Esophagus squamous epithelium (tissue), 5 donors: ENCODE measurements around the gene PTPA. TPM values are rescaled to one million over a fixed set of nuclear protein-coding genes. Genes with fewer than 3 reads are reported as not detected.

Experiments
- DNase-seq: peaks from one replicate; lab custom pipeline; 2025; lab: John Stamatoyannopoulos, UW
- H3K27ac ChIP-seq, 4 donors: fragments of 200-600 bp; sonication (generic); one replicate each; pipeline ENCODE4 v1.5.1; 2016 to 2019; ENCODE audit warnings: mild to moderate bottlenecking in 1 of 4
- H3K27me3 ChIP-seq, 4 donors: fragments of 200-600 bp; sonication (generic); 1 replicate in 3 of 4; 2 replicates in 1 of 4; pipeline versions ENCODE4 v1.5.1 to v1.6.0; 2017 to 2021; ENCODE audit warnings: antibody characterized with exemption in 1 of 4
- H3K36me3 ChIP-seq, 3 donors: fragments of 200-600 bp; sonication (generic); one replicate each; pipeline ENCODE4 v1.5.1; 2016 to 2019
- H3K4me1 ChIP-seq, 3 donors: fragments of 200-600 bp; sonication (generic); one replicate each; pipeline ENCODE4 v1.5.1; 2017 to 2019
- H3K4me3 ChIP-seq, 4 donors: fragments of 200-600 bp; sonication (generic); 1 replicate in 3 of 4; 2 replicates in 1 of 4; pipeline ENCODE4 v1.5.1; 2016 to 2019; ENCODE audit warnings: mild to moderate bottlenecking in 2 of 4, moderate library complexity in 1 of 4
- H3K9me3 ChIP-seq, 3 donors: fragments of 200-600 bp; sonication (generic); one replicate each; pipeline ENCODE4 v1.5.1; 2016 to 2019
- CTCF ChIP-seq, 6 experiments: fragments of 450-650 bp in 4 of 6; fragments of 200-600 bp in 2 of 6; sonication (generic) in 2 of 6; IDR thresholded peaks; one replicate each; pipeline ENCODE4 v1.5.1; 2016 to 2019; ENCODE audit warnings: antibody characterized with exemption in 6 of 6, mild to moderate bottlenecking in 4 of 6, moderate library complexity in 4 of 6
- POLR2A ChIP-seq, 4 donors: fragments of 450-650 bp; IDR thresholded peaks; one replicate each; pipeline ENCODE4 v1.6.1; 2017; ENCODE audit warnings: antibody characterized with exemption in 4 of 4, mild to moderate bottlenecking in 4 of 4, moderate library complexity in 3 of 4
- WGBS, 2 donors: methylation state at CpG; one replicate each; pipeline ENCODE4 v1.1.5; 2018; 5-methylcytosine and 5-hydroxymethylcytosine counted together
- intact Hi-C: fragments of 100-400 bp; cut with DNase I; formaldehyde crosslinking; loops from one replicate; pipeline ENCODE4 v1.15.0; 2022
- total RNA-seq, 4 donors: library from RNA; depleted of rRNA; stranded (reverse); fragments of >200 nt; gene quantifications; one replicate each; pipeline ENCODE4 v1.1.0, GENCODE V29; 2016
- donor health status: DM: yes; HTN: yes; CAD: no.

Gene PTPA
- total RNA-seq, 4 donors from 2014 or later = 59.1 to 110 (median 80.6) TPM

GRCh38 chr9:129139993-129140396, 28.8 kb downstream of the PTPA start:
- peak in 1 of 6 experiments; percentile 16 for TF ChIP-seq CTCF (IDR thresholded peaks at IDR 0.05)
- peak in 2 of 4 donors; percentile 14 to 65 for TF ChIP-seq POLR2A (IDR thresholded peaks at IDR 0.05)
- peaks cover 57 to 79% (median 63%) of the 10 kb centered on the region in 3 donors for H3K4me1 ChIP-seq
- intact Hi-C loops = loop anchor here (5.0 to 10.0 kb wide), 3 partner anchors 37 to 472 kb away; partner anchors contain the start of gene IER5L

GRCh38 chr9:129140397-129141065, 29.3 kb downstream of the PTPA start:
- 34% methylated on average over 2 of the region's 8 CpGs; no CpG with 5 or more reads in 1 of the 2 donors for WGBS, 2 donors
- DNase-seq = no peak
- Histone ChIP-seq H3K9me3 (no peaks in the 10 kb centered on the region), H3K27ac (peak overlapping the region; percentile 97 to 99 (median 99)), H3K4me3 (peak overlapping the region; percentile 29 to 63 (median 46)), H3K36me3 (peaks cover 11 to 61% (median 20%) of the 10 kb centered on the region in 3 donors), H3K27me3 (no peaks in the 10 kb centered on the region), H3K4me1 (peaks cover 60 to 84% (median 68%) of the 10 kb centered on the region in 3 donors)
- intact Hi-C loops = loop anchor here (5.0 to 10.0 kb wide), 2 partner anchors 37 to 344 kb away; partner anchors contain the start of gene IER5L
- peak in 1 of 4 donors; percentile 8 for TF ChIP-seq POLR2A (IDR thresholded peaks at IDR 0.05)
- no peak for TF ChIP-seq CTCF (IDR thresholded peaks at IDR 0.05)

More at GRCh38 chr9:129139993-129140396, 28.8 kb downstream of the PTPA start:
- no peaks in the 10 kb centered on the region for H3K27me3 ChIP-seq
- H3K36me3 ChIP-seq = peaks cover 13 to 61% (median 26%) of the 10 kb centered on the region in 3 donors
- peak overlapping the region; percentile 32 to 63 (median 46) for H3K4me3 ChIP-seq
- peak overlapping the region; percentile 97 to 99 (median 99) for H3K27ac ChIP-seq
- 0 to 1% methylated on average over 11 of the region's 11 CpGs for WGBS, 2 donors
- DNase-seq = peak; percentile 81
- no peaks in the 10 kb centered on the region for H3K9me3 ChIP-seq

- H3K36me3 ChIP-seq = peaks cover 8 to 61% (median 22%) of the 10 kb centered on the region in 3 donors
- H3K27ac ChIP-seq = peak overlapping the region; percentile 97 to 99 (median 99)
- H3K4me1 ChIP-seq = peaks cover 68 to 93% (median 76%) of the 10 kb centered on the region in 3 donors
- H3K9me3 ChIP-seq = no peaks in the 10 kb centered on the region
- intact Hi-C loops = loop anchor here (5.0 to 10.0 kb wide), 2 partner anchors 36 to 343 kb away; partner anchors contain the start of gene IER5L
- no peaks in the 10 kb centered on the region for H3K27me3 ChIP-seq
- DNase-seq = no peak
- peak overlapping the region; percentile 29 to 63 (median 46) for H3K4me3 ChIP-seq
- peak in 1 of 4 donors; percentile 26 for TF ChIP-seq POLR2A (IDR thresholded peaks at IDR 0.05)
- no peak for TF ChIP-seq CTCF (IDR thresholded peaks at IDR 0.05)
- WGBS, 2 donors = 8 to 15% methylated on average over 6 to 12 of the region's 13 CpGs
Observed at GRCh38 chr9:129141066-129142041, 30.1 kb downstream of the PTPA start.

- intact Hi-C loops = loop anchor here (5.0 to 10.0 kb wide), 2 partner anchors 35 to 342 kb away; partner anchors contain the start of gene IER5L
- no peaks in the 10 kb centered on the region for H3K27me3 ChIP-seq
- H3K36me3 ChIP-seq = peaks cover 0 to 61% (median 14%) of the 10 kb centered on the region in 3 donors
- DNase-seq = no peak
- peak overlapping the region; percentile 97 to 99 (median 99) for H3K27ac ChIP-seq
- peaks cover 77 to 98% (median 85%) of the 10 kb centered on the region in 3 donors for H3K4me1 ChIP-seq
- H3K4me3 ChIP-seq = peak overlapping the region in 2 of 4 donors; percentile 47 to 63
- 48 to 56% methylated on average over 1 to 8 of the region's 15 CpGs for WGBS, 2 donors
- H3K9me3 ChIP-seq = no peaks in the 10 kb centered on the region
- TF ChIP-seq CTCF (IDR thresholded peaks at IDR 0.05) = no peak
- TF ChIP-seq POLR2A (IDR thresholded peaks at IDR 0.05) = no peak
Observed at GRCh38 chr9:129142138-129142935, 31.1 kb downstream of the PTPA start.
